CD4-positive, alpha-beta T cell treated with Interleukin-21 for 1 hour (primary cell): ENCODE results near the gene LDB2.

Source experiments
- DNase-seq: peaks from one replicate; pipeline ENCODE4 v3.0.0-alpha.2; 2020

Gene LDB2

DNA sequence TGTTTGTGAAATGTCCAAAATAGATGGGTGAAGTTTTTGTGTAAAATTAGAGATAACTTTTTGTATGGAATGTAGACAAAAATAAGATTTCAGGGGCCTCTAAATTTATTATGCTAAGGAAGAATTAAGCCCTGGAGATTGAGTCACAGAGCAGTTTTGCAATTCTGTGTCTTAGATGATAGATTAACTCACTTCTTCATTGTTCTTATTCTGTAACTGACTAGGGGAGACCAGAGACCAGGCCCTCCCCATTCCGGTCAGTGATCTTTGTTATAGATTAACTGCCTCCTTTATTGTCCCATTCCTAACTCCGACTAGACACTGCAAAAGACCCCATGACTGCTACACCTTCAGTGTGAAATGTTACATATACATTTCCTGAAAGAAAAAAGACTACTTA, 433.8 kb downstream of the LDB2 start:
- DNase-seq, result no peak

DNA sequence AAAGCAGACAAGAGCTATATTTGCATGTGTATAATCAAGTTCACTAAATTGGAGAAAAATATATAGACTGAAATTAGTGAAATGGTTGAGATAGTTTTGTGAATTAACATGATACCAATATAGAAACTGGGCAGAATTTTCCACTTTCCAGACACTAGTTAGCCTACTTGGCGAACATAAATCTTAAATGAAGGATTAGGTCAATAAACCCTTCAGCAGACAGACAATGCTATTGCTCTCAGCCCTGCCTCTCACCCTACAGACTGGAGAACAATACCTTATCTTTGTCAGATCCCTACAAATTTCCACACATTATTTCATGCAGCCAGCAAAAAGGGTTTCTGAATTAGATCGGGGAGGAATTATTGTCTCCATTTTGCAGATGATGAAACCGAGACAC, 435.8 kb downstream of the LDB2 start:
- DNase-seq, result no peak

DNA sequence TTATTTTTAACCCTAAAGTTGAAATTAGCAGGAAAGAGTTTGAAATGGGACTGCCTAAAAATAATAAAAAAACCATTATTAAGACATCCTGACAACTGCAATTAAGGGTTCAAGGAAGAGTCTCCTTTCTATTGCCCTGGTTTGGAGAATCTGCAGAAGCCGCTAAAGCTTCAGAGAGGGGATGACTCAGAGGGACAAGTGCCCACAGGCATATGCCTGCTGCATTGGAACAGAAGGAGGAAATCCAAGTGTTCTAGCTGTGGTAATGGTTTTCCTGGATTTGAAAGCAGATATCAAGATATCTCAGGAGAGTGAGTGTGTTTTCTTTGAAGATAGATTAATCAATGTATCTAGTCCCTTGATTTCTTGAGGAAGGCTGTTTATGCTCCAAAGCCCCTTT, 437.1 kb downstream of the LDB2 start:
- no peak for DNase-seq

DNA sequence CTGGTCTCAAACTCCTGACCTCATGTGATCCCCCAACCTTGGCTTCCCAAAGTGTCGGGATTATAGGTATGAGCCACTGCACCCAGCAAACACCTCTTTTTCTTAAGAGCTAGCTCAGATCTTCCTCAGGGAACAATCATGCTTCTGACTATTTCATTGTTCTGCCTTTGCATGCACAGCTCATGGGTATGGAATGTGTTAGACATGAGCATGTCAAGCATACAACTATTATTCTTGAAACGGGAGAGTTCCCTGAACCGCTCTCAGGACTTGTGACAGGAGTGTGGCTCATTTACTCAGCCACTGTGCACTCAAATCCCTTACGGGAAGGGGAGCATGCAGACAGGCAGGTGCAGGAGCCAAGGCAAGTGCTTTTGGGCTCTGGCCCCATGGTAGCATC, 440.5 kb downstream of the LDB2 start:
- DNase-seq, result no peak
